Osteoblast (primary cell): ENCODE measurements around the gene TMBIM6. TPM values are rescaled to one million over a fixed set of nuclear protein-coding genes. Genes with fewer than 3 reads are reported as not detected.
A peak's percentile ranks its signal among the peaks of the same experiment; 100 is the strongest.
"Not testable (repeated sequence)": the region's sequence is repeated elsewhere in the genome, so short reads cannot be mapped to it uniquely, and the experiment has no call there.

Source experiments
- DNase-seq: peaks from one replicate; pipeline ENCODE4 v3.0.0; 2011; ENCODE audit warnings: low spot score, mixed read lengths; ENCODE audit not compliant: insufficient read length; ENCODE audit errors: missing footprints
- H2AFZ ChIP-seq: 2 replicates; pipeline ENCODE4 v1.6.0; 2011; ENCODE audit warnings: mild to moderate bottlenecking, low read length
- H3K27ac ChIP-seq: 2 replicates; pipeline ENCODE4 v1.5.1; 2011; ENCODE audit warnings: mild to moderate bottlenecking, low read depth, low read length, moderate library complexity
- H3K27me3 ChIP-seq: 2 replicates; pipeline ENCODE4 v1.6.0; 2012; ENCODE audit warnings: mild to moderate bottlenecking, control low read depth, inconsistent platforms, low read length, moderate library complexity; ENCODE audit not compliant: insufficient read depth
- H3K36me3 ChIP-seq: 2 replicates; pipeline ENCODE4 v1.5.1; 2011; ENCODE audit warnings: mild to moderate bottlenecking, low read length, control low read depth, moderate library complexity; ENCODE audit not compliant: insufficient read depth
- H3K4me1 ChIP-seq: 2 replicates; pipeline ENCODE4 v1.5.1; 2011; ENCODE audit warnings: mild to moderate bottlenecking, low read length, control low read depth, moderate library complexity; ENCODE audit not compliant: insufficient read depth
- H3K4me2 ChIP-seq: 2 replicates; pipeline ENCODE4 v1.6.0; 2011; ENCODE audit warnings: mild to moderate bottlenecking, low read length; ENCODE audit not compliant: insufficient read depth
- H3K4me3 ChIP-seq: fragments of 200-600 bp; sonication (generic); 3 replicates; pipeline ENCODE4 v1.5.1; 2012; ENCODE audit warnings: mild to moderate bottlenecking, low read length, inconsistent platforms; ENCODE audit not compliant: insufficient read depth
- H3K79me2 ChIP-seq: 2 replicates; pipeline ENCODE4 v1.6.0; 2012; ENCODE audit warnings: mild to moderate bottlenecking, low read length, control low read depth, inconsistent platforms; ENCODE audit not compliant: insufficient read depth
- H3K9me3 ChIP-seq: 2 replicates; pipeline ENCODE4 v1.5.1; 2011; ENCODE audit warnings: low read depth, low read length, control low read depth
- H4K20me1 ChIP-seq: 2 replicates; pipeline ENCODE4 v1.6.0; 2012; ENCODE audit warnings: mild to moderate bottlenecking, low read length, control low read depth; ENCODE audit not compliant: insufficient read depth
- CTCF ChIP-seq: IDR thresholded peaks from 2 replicates; pipeline ENCODE4 v1.5.1; 2011; ENCODE audit warnings: mild to moderate bottlenecking, low read depth, low read length, moderate library complexity; ENCODE audit errors: extremely low read depth
- total RNA-seq: library from RNA; depleted of rRNA; stranded (reverse); fragments of >200 nt; gene quantifications from 2 replicates; pipeline ENCODE4 v1.2.3, GENCODE V29; 2012

TMBIM6 gene
- total RNA-seq, 1 donor = 398 TPM

- Histone ChIP-seq H3K27ac (no peak overlapping the region), H2AFZ (no peak overlapping the region), H3K4me1 (no peaks in the 10 kb centered on the region), H3K9me3 (no peaks in the 10 kb centered on the region), H3K4me2 (no peak overlapping the region), H4K20me1 (no peaks in the 10 kb centered on the region), H3K27me3 (peaks cover 2% of the 10 kb centered on the region), H3K36me3 (no peaks in the 10 kb centered on the region), H3K79me2 (no peaks in the 10 kb centered on the region), H3K4me3 (no peak overlapping the region)
- DNase-seq = no peak
- no peak for TF ChIP-seq CTCF
These were observed 11.3 kb upstream of the TMBIM6 start for GRCh38 chr12:49730050-49730449.

GRCh38 chr12:49730568-49731101, 10.7 kb upstream of the TMBIM6 start:
- Histone ChIP-seq H3K9me3 (no peaks in the 10 kb centered on the region), H3K4me2 (no peak overlapping the region), H3K79me2 (no peaks in the 10 kb centered on the region), H4K20me1 (no peaks in the 10 kb centered on the region), H3K27ac (no peak overlapping the region), H3K4me1 (no peaks in the 10 kb centered on the region), H3K27me3 (peaks cover 2% of the 10 kb centered on the region), H2AFZ (no peak overlapping the region), H3K36me3 (no peaks in the 10 kb centered on the region), H3K4me3 (no peak overlapping the region)
- no peak for DNase-seq
- no peak for TF ChIP-seq CTCF

- Histone ChIP-seq H3K4me3 (no peak overlapping the region), H4K20me1 (no peaks in the 10 kb centered on the region), H3K9me3 (no peaks in the 10 kb centered on the region), H3K36me3 (no peaks in the 10 kb centered on the region), H3K27ac (no peak overlapping the region), H3K79me2 (no peaks in the 10 kb centered on the region), H2AFZ (no peak overlapping the region), H3K4me2 (no peak overlapping the region), H3K4me1 (no peaks in the 10 kb centered on the region), H3K27me3 (peaks cover 2% of the 10 kb centered on the region)
- DNase-seq = no peak
- TF ChIP-seq CTCF = no peak
These were observed 7.9 kb upstream of the TMBIM6 start for GRCh38 chr12:49733219-49734017.

- not testable (repeated sequence) for H2AFZ ChIP-seq, H3K79me2 ChIP-seq, H3K9me3 ChIP-seq, H3K4me2 ChIP-seq, DNase-seq, H3K36me3 ChIP-seq, H4K20me1 ChIP-seq, H3K4me1 ChIP-seq, H3K27me3 ChIP-seq, H3K4me3 ChIP-seq, H3K27ac ChIP-seq
These were observed 6.5 kb upstream of the TMBIM6 start for GRCh38 chr12:49734900-49735299.

- not testable (repeated sequence) for H3K4me3 ChIP-seq, H3K27me3 ChIP-seq, H3K9me3 ChIP-seq, H3K36me3 ChIP-seq, DNase-seq, H3K4me2 ChIP-seq
- H2AFZ ChIP-seq = peak overlapping the region; percentile 80
- H3K4me1 ChIP-seq = peaks cover 16% of the 10 kb centered on the region
- H3K79me2 ChIP-seq = peaks cover 26% of the 10 kb centered on the region
- peaks cover 20% of the 10 kb centered on the region for H4K20me1 ChIP-seq
- peak overlapping the region; percentile 45 for H3K27ac ChIP-seq
These were observed 2.6 kb upstream of the TMBIM6 start for GRCh38 chr12:49738721-49739120.

- Histone ChIP-seq H3K79me2 (peaks cover 41% of the 10 kb centered on the region), H4K20me1 (peaks cover 35% of the 10 kb centered on the region), H3K4me1 (peaks cover 23% of the 10 kb centered on the region)
- not testable (repeated sequence) for H3K4me2 ChIP-seq, H3K27ac ChIP-seq, H3K27me3 ChIP-seq, H2AFZ ChIP-seq, H3K9me3 ChIP-seq, H3K36me3 ChIP-seq, DNase-seq, H3K4me3 ChIP-seq
These were observed 1.1 kb upstream of the TMBIM6 start for GRCh38 chr12:49740277-49740676.
